Psoas muscle (tissue), 8 donors: ENCODE data around the gene DCAF12. TPM values are rescaled to one million over a fixed set of nuclear protein-coding genes. Genes with fewer than 3 reads are reported as not detected.
A peak's percentile ranks its signal among the peaks of the same experiment; 100 is the strongest.

Source experiments
- ATAC-seq, 4 donors: fragments of 200-7000 bp; cut with Tn5 transposase; one replicate each; pipeline ENCODE4 v1.9.1; 2020; ENCODE audit warnings: moderate library complexity in 3 of 4, mild to moderate bottlenecking in 2 of 4
- DNase-seq, 2 donors: peaks; one replicate each; pipeline ENCODE4 v3.0.0-alpha.2; 2020
- H3K27ac ChIP-seq: fragments of 200-600 bp; one replicate; pipeline ENCODE4 v1.8.0; 2022
- H3K27me3 ChIP-seq, 3 donors: fragments of 200-600 bp in 1 of 3; one replicate each; pipeline versions ENCODE4 v1.6.1 to v1.8.0; 2013 to 2022; ENCODE audit warnings: low read length in 2 of 3, mild to moderate bottlenecking in 2 of 3, moderate library complexity in 1 of 3; ENCODE audit not compliant: insufficient read depth in 3 of 3
- H3K36me3 ChIP-seq, 2 donors: fragments of 200-600 bp in 1 of 2; one replicate each; pipeline versions ENCODE4 v1.6.1 to v1.8.0; 2013 to 2022; ENCODE audit warnings: low read depth in 1 of 2, mild to moderate bottlenecking in 1 of 2, moderate library complexity in 1 of 2; ENCODE audit not compliant: insufficient read depth in 1 of 2
- H3K4me1 ChIP-seq: fragments of 200-600 bp; one replicate; pipeline ENCODE4 v1.8.0; 2022
- H3K4me3 ChIP-seq: fragments of 200-600 bp; one replicate; pipeline ENCODE4 v1.8.0; 2022; ENCODE audit warnings: mild to moderate bottlenecking
- H3K9me3 ChIP-seq: fragments of 200-600 bp; one replicate; pipeline ENCODE4 v1.8.0; 2022
- CTCF ChIP-seq: fragments of 200-600 bp; IDR thresholded peaks from one replicate; pipeline ENCODE4 v1.8.0; 2022; ENCODE audit warnings: antibody characterized with exemption
- WGBS, 3 donors: extraction: QIAGEN DNeasy Blood & Tissue Kit; methylation state at CpG; one replicate each; pipeline versions ENCODE4 v1.1.6 to v1.1.7; 2013; 5-methylcytosine and 5-hydroxymethylcytosine counted together
- intact Hi-C, 2 donors: fragments of 100-400 bp; cut with DNase I; formaldehyde crosslinking; loops; one replicate each; pipeline versions ENCODE4 v1.11.0 to v1.14.2; 2022
- long read RNA-seq, 2 donors: library from polyadenylated mRNA; unstranded; transcript quantifications; one replicate each; pipeline ENCODE4 v2.0.0, GENCODE V29; 2021
- polyA plus RNA-seq, 3 donors: library from polyadenylated mRNA; stranded (reverse); fragments of 200-250 nt; gene quantifications; one replicate each; pipeline ENCODE4 v1.2.3, GENCODE V29; 2013
- total RNA-seq, 4 donors: library from RNA; stranded (reverse); fragmentation: NEBNext Ultra II Directional in 2 of 4; extraction: Animal tissue kit (Norgen Biotek cat#: 25700) in 2 of 4; gene quantifications; one replicate each; pipeline versions ENCODE4 v1.2.1 to v1.2.4, GENCODE V29; 2021 to 2023
- donor health status: healthy with polysubstance abuse.
- donor health status: DM: no; HTN: no; CAD: no; lungs with moderate emphysema.
- donor health status: Bipolar disorder and iron deficiency.
- donor health status: healthy.
- donor health status: DM: yes; HTN: yes; CAD: no.
- donor health status: DM: no; HTN: no; CAD: no.
- donor health status: DM: no; HTN: no; CAD: no.
- donor health status: DM: yes; HTN: yes; CAD: no.

DCAF12 gene
- 10 to 100 TPM; 18.0 to 27.1 (median 23.3) TPM for total RNA-seq
- polyA plus RNA-seq = 10 to 100 TPM; 15.8 to 38.0 (median 18.1) TPM
- long read RNA-seq, donor 1, transcript DCAF12-201 (9 exons, 3,667 nt) = major isoform, 22 of 22 reads
- long read RNA-seq, donor 1, partial matches to known transcripts = 0 of 22 reads
- long read RNA-seq, donor 1, other reads (novel, unspliced or antisense) = 0 of 22 reads
- long read RNA-seq, donor 2, transcript DCAF12-201 (9 exons, 3,667 nt) = major isoform, 35 of 44 reads
- long read RNA-seq, donor 2, partial matches to known transcripts = 6 of 44 reads
- long read RNA-seq, donor 2, other reads (novel, unspliced or antisense) = 3 of 44 reads

DNA sequence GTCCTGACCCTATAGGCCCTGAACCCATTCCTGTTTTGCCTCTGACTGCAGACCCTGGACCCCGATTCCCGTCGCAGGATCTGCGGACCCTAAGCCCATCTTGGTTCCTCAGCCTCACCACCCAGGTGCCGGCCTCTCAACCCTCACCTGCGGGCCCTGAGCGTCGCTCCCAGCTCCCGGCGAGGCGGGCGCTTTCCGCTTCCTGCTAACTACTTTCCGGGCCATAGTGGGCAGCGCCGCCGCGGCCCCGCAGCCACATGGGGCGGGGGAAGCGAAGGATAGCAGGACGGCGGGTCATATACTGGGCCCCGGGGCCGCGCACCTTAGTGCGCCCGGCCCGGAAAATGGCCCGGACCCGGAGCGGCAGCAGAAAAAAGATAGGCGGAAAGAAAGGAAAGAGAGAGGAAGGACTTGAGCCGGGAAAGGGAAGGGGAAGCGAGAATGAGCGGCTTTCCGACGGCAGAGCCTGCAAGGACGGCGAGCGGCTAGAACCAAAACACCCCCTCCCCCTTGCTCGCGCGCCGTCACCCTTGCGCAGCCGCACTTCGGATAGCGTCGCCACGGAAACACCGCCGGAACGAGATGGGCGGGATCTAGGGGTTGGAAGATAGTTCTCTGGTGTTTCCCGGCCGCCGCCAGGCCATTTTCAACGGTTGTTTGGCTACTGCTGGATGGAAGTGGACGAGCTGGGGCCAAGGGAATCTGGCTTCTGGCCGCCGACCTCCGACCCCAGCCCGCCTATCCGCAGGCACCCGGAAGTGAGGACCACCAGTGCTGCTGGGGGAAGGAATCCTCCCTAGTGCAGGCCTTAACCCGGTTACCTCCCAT is at the start of gene DCAF12:
TSS of gene DCAF12 (minus strand) at position 492 of the 828 bp plus-strand sequence. CDS start at position 225, 267 bp downstream.
- Histone ChIP-seq H3K4me3 (peak within 1 kb of the TSS; percentile 83), H3K4me1 (peaks cover 31% of the 10 kb centered on the region), H3K27me3 (no peaks in the 10 kb centered on the region), H3K27ac (peak within 1 kb of the TSS; percentile 97), H3K36me3 (peaks cover 6 to 31% of the 10 kb centered on the region in 2 donors), H3K9me3 (no peaks in the 10 kb centered on the region)
- ATAC-seq (peak; percentile 98 to 99 (median 98)), DNase-seq (peak; percentile 92 to 96)
- 0 to 1% (median 0%) methylated on average over 60 to 67 of the region's 67 CpGs for WGBS, 3 donors
- intact Hi-C loops = loop anchor here (2.0 to 5.0 kb wide), 3 partner anchors 51 to 126 kb away; partner anchors contain the start of gene UBAP1 (in 2 of the 2)
- peak; percentile 15 for TF ChIP-seq CTCF

- no peaks in the 10 kb centered on the region for H3K36me3 ChIP-seq
- H3K27me3 ChIP-seq = no peaks in the 10 kb centered on the region
- ATAC-seq (no peak), DNase-seq (no peak)
- 54 to 78% (median 71%) methylated on average over 3 of the region's 3 CpGs for WGBS, 3 donors
- H3K4me3 ChIP-seq = no peak overlapping the region
- H3K27ac ChIP-seq = no peak overlapping the region
- peaks cover 4% of the 10 kb centered on the region for H3K4me1 ChIP-seq
- TF ChIP-seq CTCF = no peak
- H3K9me3 ChIP-seq = no peaks in the 10 kb centered on the region
- intact Hi-C loops = loop anchor here (5.0 kb wide), 2 partner anchors 49 to 76 kb away; partner anchors contain the start of gene DCAF12 (in 1 of the 2)
Measured at GRCh38 chr9:34176089-34176488, 49.6 kb upstream of the DCAF12 start.

DNA sequence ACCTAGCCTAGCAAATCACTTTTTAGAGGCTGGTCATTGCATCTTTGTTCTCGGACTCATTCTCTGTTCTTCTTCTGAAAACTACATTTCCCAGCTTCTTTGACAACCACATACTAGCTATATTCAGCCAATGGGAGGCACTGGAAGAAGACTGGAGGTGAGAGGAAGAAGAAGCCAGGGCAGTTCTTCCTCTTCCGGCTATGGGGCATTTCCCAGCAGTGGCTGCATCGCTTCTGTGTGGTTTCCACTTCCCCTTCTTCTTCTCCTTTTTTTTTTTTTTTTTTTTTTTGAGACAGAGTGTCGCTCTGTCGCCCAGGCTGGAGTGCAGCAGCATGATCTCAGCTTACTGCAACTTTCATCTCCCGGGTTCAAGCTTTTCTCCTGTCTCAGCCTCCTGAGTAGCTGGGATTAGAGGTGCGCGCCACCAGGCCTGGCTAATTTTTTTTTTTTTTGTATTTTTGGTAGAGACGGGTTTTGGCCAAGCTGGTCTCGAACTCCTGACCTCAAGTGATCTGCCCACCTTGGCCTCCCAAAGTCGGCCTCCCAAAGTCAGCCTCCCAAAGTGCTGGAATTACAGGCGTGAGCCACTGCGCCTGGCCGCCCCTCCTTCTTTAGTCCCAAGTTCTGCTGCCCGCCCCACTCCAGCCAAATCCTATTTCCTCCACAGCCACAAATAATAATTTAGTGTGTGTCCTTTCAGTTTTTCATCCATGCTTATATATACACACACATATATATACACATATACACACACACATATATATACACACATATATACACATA is 45.4 kb upstream of the DCAF12 start:
- DNase-seq (no peak), ATAC-seq (no peak)
- H3K27ac ChIP-seq = no peak overlapping the region
- H3K9me3 ChIP-seq = no peaks in the 10 kb centered on the region
- H3K4me1 ChIP-seq = no peaks in the 10 kb centered on the region
- intact Hi-C loops = no loop called here
- H3K4me3 ChIP-seq = no peak overlapping the region
- no peak for TF ChIP-seq CTCF
- WGBS, 3 donors = 92 to 96% (median 94%) methylated on average over 13 to 15 of the region's 15 CpGs
- no peaks in the 10 kb centered on the region for H3K27me3 ChIP-seq
- no peaks in the 10 kb centered on the region for H3K36me3 ChIP-seq

DNA sequence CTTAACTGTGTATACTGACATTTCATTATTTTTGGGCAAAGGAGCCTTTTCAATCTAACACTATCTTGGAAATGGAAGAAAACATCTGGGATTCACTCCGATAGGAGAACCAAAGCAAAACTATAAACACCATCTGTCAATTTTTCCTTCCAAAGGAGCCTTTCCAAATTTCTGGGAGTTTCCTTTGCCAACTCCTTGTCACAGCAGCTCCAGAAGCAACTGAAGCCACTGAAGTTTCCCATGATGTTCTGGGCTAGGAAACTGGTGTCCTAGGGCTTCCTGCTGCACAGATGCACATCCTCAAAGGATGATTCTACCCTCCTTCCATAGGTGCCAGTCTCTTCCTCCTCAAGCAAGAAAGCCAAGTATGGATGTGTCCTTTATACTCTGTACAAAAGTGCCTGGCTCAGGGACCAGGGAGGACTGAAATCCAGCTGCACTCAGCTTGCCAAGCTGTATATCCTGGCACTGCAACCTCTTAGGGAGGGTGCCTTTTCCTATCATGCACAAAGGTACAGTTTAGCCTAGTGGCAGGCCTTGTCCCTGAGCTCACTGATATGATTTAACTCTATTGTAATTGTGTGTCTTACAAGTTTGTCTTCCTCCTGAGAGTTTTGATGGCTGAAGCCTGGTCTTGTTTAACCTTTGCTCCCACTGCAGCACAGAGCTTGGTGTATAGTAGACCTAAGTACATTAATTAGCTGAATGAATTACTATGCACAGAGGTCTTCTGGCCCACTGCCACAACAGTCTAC is 43.9 kb upstream of the DCAF12 start:
- no peak for DNase-seq
- ATAC-seq = peak in 2 of 4 donors; percentile 71 to 77
- Histone ChIP-seq H3K27me3 (no peaks in the 10 kb centered on the region), H3K9me3 (no peaks in the 10 kb centered on the region), H3K4me3 (no peak overlapping the region), H3K36me3 (no peaks in the 10 kb centered on the region), H3K27ac (no peak overlapping the region), H3K4me1 (no peaks in the 10 kb centered on the region)
- no peak for TF ChIP-seq CTCF
- 42 to 60% (median 57%) methylated on average over 1 of the region's 1 CpG for WGBS, 3 donors
- intact Hi-C loops = no loop called here
